Keratinocyte (primary cell): Measurements from ENCODE around the gene GFY.

Experiments
- EZH2 ChIP-seq: IDR thresholded peaks from one replicate; pipeline ENCODE4 v1.6.1; 2012; ENCODE audit warnings: inconsistent platforms, mild to moderate bottlenecking, low read length, moderate library complexity
- TF ChIP-seq, protein P1 (sequence below), 3 experiments: IDR thresholded peaks in 1 of 3; conservative IDR thresholded peaks in 1 of 3; optimal IDR thresholded peaks in 1 of 3; 2 replicates in 2 of 3; 3 replicates in 1 of 3; pipeline versions ENCODE3 to v1.5.1; 2011; ENCODE audit warnings: low read length in 3 of 3, mild to moderate bottlenecking in 3 of 3, moderate library complexity in 2 of 3, control low read depth in 1 of 3, inconsistent platforms in 1 of 3; ENCODE audit not compliant: insufficient read depth in 2 of 3; ENCODE audit errors: extremely low read depth in 1 of 3

DNA sequence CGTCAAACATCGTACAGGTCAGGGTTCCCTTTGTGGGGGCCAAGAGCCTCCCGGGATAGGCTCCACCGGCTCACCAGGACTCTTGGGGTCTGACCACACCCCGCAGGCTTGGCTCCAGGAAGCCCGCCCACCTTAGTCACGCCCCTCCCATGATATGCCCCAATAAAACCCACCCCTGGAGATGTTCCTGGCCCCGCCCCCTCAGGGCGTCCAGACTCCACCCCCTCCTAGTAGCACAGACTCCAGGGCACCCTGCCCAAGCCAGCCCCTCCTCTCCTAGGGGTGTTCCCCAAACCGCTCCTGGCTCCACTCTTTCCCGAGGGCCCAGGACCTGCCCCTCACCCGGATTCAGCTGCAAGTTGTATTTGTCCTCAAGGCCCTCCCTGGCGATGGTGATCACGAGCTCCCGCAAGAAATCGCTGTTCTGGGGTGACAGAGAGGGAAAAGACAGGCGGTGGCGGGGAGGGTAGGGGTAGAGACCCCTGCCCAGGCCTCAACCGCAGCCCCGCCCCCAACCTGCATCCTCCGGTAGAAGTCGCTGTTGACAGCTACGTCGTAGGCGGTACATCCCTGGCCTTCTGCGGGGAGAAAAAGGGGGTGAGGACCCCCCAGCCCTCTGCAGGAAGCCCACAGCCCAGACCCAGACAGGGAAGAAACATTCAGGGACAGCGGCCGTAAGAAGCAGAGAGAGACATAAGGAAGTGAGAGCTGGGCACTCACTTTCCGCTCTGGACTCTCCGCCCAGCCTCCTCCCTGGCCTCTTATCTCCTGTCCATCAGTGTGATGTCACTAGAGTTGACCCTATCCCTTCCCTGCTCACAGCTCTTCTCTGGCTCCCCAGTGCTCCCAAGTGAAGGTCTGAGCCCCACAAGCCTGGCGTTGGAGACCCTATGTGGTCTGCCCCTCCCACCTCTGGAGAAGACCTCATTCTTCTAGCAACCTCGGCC, 22.6 kb downstream of the GFY start:
- TF ChIP-seq, protein P1, sequence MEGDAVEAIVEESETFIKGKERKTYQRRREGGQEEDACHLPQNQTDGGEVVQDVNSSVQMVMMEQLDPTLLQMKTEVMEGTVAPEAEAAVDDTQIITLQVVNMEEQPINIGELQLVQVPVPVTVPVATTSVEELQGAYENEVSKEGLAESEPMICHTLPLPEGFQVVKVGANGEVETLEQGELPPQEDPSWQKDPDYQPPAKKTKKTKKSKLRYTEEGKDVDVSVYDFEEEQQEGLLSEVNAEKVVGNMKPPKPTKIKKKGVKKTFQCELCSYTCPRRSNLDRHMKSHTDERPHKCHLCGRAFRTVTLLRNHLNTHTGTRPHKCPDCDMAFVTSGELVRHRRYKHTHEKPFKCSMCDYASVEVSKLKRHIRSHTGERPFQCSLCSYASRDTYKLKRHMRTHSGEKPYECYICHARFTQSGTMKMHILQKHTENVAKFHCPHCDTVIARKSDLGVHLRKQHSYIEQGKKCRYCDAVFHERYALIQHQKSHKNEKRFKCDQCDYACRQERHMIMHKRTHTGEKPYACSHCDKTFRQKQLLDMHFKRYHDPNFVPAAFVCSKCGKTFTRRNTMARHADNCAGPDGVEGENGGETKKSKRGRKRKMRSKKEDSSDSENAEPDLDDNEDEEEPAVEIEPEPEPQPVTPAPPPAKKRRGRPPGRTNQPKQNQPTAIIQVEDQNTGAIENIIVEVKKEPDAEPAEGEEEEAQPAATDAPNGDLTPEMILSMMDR (optimal IDR thresholded peaks at IDR 0.05 in 1 of 3, IDR thresholded peaks at IDR 0.05 in 1 of 3, conservative IDR thresholded peaks at IDR 0.05 in 1 of 3; ENCODE audit: extremely low read depth in 1 of 3, insufficient read depth in 2 of 3, low read length in 3 of 3) = no peak
- TF ChIP-seq EZH2 = no peak
